ENCODE results near the gene IZUMO2.

DNA sequence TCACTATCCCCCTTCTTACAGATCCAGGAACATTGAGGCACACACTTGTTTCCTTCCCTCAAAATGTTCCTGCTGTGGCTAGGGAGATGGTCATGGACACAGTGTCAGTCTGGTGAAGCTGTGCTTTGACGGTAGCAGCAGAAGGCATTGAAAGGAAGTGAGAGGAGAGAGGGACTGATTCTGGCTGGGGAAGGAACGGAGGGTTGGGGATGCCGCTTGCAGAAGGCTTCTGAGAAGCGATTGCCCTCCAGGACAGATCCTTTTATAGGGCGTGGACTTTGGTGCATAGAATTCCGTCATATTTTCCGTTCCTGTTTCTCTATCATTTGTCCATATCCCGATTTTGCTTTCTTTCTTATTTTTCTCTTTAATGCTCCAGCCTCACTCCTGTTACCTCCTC is 26.2 kb upstream of the IZUMO2 start:
- TF ChIP-seq, protein P1, sequence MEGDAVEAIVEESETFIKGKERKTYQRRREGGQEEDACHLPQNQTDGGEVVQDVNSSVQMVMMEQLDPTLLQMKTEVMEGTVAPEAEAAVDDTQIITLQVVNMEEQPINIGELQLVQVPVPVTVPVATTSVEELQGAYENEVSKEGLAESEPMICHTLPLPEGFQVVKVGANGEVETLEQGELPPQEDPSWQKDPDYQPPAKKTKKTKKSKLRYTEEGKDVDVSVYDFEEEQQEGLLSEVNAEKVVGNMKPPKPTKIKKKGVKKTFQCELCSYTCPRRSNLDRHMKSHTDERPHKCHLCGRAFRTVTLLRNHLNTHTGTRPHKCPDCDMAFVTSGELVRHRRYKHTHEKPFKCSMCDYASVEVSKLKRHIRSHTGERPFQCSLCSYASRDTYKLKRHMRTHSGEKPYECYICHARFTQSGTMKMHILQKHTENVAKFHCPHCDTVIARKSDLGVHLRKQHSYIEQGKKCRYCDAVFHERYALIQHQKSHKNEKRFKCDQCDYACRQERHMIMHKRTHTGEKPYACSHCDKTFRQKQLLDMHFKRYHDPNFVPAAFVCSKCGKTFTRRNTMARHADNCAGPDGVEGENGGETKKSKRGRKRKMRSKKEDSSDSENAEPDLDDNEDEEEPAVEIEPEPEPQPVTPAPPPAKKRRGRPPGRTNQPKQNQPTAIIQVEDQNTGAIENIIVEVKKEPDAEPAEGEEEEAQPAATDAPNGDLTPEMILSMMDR (IDR thresholded peaks at IDR 0.05), result no peak
- no peak for TF ChIP-seq POLR2A (IDR thresholded peaks at IDR 0.05)
